ENCODE measurements around the gene TGFBR3L. TPM values are rescaled to one million over a fixed set of nuclear protein-coding genes. Genes with fewer than 3 reads are reported as not detected.

TGFBR3L gene
- total and polyA plus RNA-seq, 2 of the 4 experiments (the other 2 are of a cell fraction): 0.94 TPM; not detected in 1

DNA sequence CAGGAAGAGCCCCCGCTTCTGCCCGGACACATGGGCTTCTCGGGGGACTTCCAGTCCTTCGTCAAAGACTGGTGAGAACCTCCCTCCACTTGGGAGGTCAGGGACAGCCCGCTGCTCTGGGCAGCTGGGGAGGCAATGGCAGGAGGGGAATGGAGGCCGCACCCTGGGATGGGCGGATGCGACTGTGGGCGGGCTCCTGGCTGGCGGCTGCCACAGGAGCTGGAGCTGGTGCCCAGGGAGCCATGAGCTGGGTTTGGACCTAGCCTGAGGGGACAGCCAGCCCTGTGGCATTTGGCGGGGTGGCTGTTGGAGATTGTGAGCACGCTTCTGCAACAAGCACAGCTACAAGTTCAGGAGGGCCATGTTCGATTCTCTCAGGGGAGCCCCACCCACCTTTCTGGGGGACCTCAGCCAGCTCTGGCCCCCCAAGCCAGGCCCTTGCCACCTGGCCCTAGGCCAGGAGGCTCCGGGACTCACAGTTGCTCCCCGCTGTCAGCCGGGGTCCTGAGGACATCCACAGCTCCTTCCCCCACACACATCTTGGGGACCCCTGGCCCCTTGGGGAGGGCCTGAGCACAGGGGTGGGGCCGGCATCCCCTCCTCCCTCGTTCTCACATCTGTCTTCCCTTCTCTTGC lies 3.0 kb upstream of the TGFBR3L start:
- no TSS peak for BruUV-seq (replicated peaks)
- Histone ChIP-seq H3K23ac (ENCODE audit: low read depth, low read length) (no peak overlapping the region), H4K5ac (ENCODE audit: low read depth, low read length) (no peak overlapping the region), H3K36me3 (ENCODE audit: control insufficient read depth, insufficient read depth, low read length) (peaks cover 30% of the 10 kb centered on the region), H3K56ac (ENCODE audit: extremely low read depth, insufficient read depth, low read length) (no peak overlapping the region), H3K9me1 (ENCODE audit: insufficient read depth, low read length) (no peaks in the 10 kb centered on the region; the same call in 1 of the 2 replicates), H3K27me3 (ENCODE audit: control insufficient read depth, insufficient read depth, low read length) (peaks cover 9% of the 10 kb centered on the region), H2BK20ac (ENCODE audit: low read depth, low read length) (no peak overlapping the region), H4K20me1 (ENCODE audit: insufficient read depth, low read length) (peaks cover 25% of the 10 kb centered on the region), H3K27ac (ENCODE audit: insufficient read depth, low read length) (no peak overlapping the region), H2BK120ac (ENCODE audit: low read depth, low read length) (no peak overlapping the region), H2AK9ac (replicated peaks; ENCODE audit: low read depth, low read length, poor library complexity) (no peak overlapping the region), H2AFZ (replicated peaks; ENCODE audit: low read length, poor library complexity) (no peak overlapping the region), H3K9me3 (ENCODE audit: control insufficient read depth, insufficient read depth, low read length) (no peaks in the 10 kb centered on the region), H4K91ac (ENCODE audit: insufficient read depth, low read depth, low read length) (no peak overlapping the region), H2BK15ac (ENCODE audit: low read depth, low read length) (no peak overlapping the region), H3K4me2 (ENCODE audit: low read depth, low read length) (no peak overlapping the region), H3K9ac (ENCODE audit: low read depth, low read length) (no peak overlapping the region), H3K4me3 (ENCODE audit: insufficient read depth, low read depth, low read length) (no peak overlapping the region), H3K14ac (replicated peaks; ENCODE audit: low read depth, low read length) (no peak overlapping the region), H3K4ac (ENCODE audit: low read depth, low read length) (no peak overlapping the region), H3K4me1 (ENCODE audit: control insufficient read depth, insufficient read depth, low read length) (peaks cover 5% of the 10 kb centered on the region; the same call in 1 of the 2 replicates), H2AK5ac (ENCODE audit: low read depth, low read length) (no peak overlapping the region), H3K18ac (ENCODE audit: low read depth, low read length) (no peak overlapping the region), H2BK5ac (ENCODE audit: low read depth, low read length, poor library complexity, severe bottlenecking) (no peak overlapping the region), H4K8ac (ENCODE audit: low read depth in 2 of 2, low read length in 2 of 2) (no peak overlapping the region), H3K79me1 (ENCODE audit: low read depth in 1 of 2, low read length in 2 of 2) (peaks cover 0 to 20% of the 10 kb centered on the region in 2 experiments; a peak in 2 of 4 replicates)
- 97% methylated on average over 10 of the region's 18 CpGs; no CpG with 5 or more reads in 1 of the 2 experiments for WGBS, 2 experiments (ENCODE audit: extremely low coverage in 2 of 2, insufficient read length in 1 of 2)
- no peak for ATAC-seq (ENCODE audit: low read depth)
- ChIA-PET CTCF (no interaction called here), POLR2A (ENCODE audit: unreplicated experiment) (no interaction called here)
- in situ Hi-C loops (cut with MboI; ENCODE audit: low sequenced_read_pairs) (no loop called here), dilution Hi-C loops (cut with HindIII; ENCODE audit: low sequenced_read_pairs, unreplicated experiment) (no loop called here), intact Hi-C loops (cut with micrococcal nuclease) (no loop called here)
- DNase-seq: no peak
- TF ChIP-seq RAD21 (IDR thresholded peaks at IDR 0.05; ENCODE audit: low read length): no peak
- no peak for TF ChIP-seq RFX5 (IDR thresholded peaks at IDR 0.05; ENCODE audit: low read depth, low read length)
- no peak for TF ChIP-seq CEBPB (IDR thresholded peaks at IDR 0.05; ENCODE audit: low read depth, low read length)
- no peak for TF ChIP-seq FOS (IDR thresholded peaks at IDR 0.05; ENCODE audit: low read depth, low read length)
- TF ChIP-seq, protein P1, sequence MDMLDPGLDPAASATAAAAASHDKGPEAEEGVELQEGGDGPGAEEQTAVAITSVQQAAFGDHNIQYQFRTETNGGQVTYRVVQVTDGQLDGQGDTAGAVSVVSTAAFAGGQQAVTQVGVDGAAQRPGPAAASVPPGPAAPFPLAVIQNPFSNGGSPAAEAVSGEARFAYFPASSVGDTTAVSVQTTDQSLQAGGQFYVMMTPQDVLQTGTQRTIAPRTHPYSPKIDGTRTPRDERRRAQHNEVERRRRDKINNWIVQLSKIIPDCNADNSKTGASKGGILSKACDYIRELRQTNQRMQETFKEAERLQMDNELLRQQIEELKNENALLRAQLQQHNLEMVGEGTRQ (IDR thresholded peaks at IDR 0.05; ENCODE audit: low read depth, low read length): no peak
- no peak for TF ChIP-seq RCOR1 (IDR thresholded peaks at IDR 0.05; ENCODE audit: insufficient replicate concordance, low read length)
- TF ChIP-seq, protein P2, sequence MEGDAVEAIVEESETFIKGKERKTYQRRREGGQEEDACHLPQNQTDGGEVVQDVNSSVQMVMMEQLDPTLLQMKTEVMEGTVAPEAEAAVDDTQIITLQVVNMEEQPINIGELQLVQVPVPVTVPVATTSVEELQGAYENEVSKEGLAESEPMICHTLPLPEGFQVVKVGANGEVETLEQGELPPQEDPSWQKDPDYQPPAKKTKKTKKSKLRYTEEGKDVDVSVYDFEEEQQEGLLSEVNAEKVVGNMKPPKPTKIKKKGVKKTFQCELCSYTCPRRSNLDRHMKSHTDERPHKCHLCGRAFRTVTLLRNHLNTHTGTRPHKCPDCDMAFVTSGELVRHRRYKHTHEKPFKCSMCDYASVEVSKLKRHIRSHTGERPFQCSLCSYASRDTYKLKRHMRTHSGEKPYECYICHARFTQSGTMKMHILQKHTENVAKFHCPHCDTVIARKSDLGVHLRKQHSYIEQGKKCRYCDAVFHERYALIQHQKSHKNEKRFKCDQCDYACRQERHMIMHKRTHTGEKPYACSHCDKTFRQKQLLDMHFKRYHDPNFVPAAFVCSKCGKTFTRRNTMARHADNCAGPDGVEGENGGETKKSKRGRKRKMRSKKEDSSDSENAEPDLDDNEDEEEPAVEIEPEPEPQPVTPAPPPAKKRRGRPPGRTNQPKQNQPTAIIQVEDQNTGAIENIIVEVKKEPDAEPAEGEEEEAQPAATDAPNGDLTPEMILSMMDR (conservative IDR thresholded peaks at IDR 0.05; ENCODE audit: low read depth, low read length): no peak
- TF ChIP-seq MAZ (IDR thresholded peaks at IDR 0.05; ENCODE audit: borderline replicate concordance, low read depth, low read length): no peak
- TF ChIP-seq POLR2A (IDR thresholded peaks at IDR 0.05; ENCODE audit: low read depth, low read length): no peak
- TF ChIP-seq CHD1 (IDR thresholded peaks at IDR 0.05; ENCODE audit: low read depth, low read length): no peak
- no peak for TF ChIP-seq MXI1 (IDR thresholded peaks at IDR 0.05; ENCODE audit: borderline replicate concordance, low read depth, low read length)
- no peak for TF ChIP-seq SMC3 (IDR thresholded peaks at IDR 0.05; ENCODE audit: low read depth, low read length)
- no peak for TF ChIP-seq NFE2L2 (IDR thresholded peaks at IDR 0.05; ENCODE audit: low read depth, low read length)
- no peak for TF ChIP-seq MAFK (IDR thresholded peaks at IDR 0.05; ENCODE audit: low read depth, low read length)
- no peak for TF ChIP-seq BHLHE40 (IDR thresholded peaks at IDR 0.05; ENCODE audit: low read depth, low read length)

Data from IMR-90 (cell line).